Cerebellar nuclear complex (tissue), 1 donor: ENCODE results near the gene NUCB2.
A peak's percentile ranks its signal among the peaks of the same experiment; 100 is the strongest.
"Not testable (repeated sequence)": the region's sequence is repeated elsewhere in the genome, so short reads cannot be mapped to it uniquely, and the experiment has no call there.

Experiments
- DNase-seq, 2 experiments: peaks; one replicate each; lab custom pipeline; 2025; lab: John Stamatoyannopoulos, UW

The NUCB2 gene

GRCh38 chr11:17276236-17277023 is at the start of gene NUCB2:
Gene NUCB2 (plus strand): TSS chr11:17276739. CDS start chr11:17295324, 18,585 bp downstream.
- DNase-seq, result peak; percentile 82 to 94

GRCh38 chr11:17228186-17228925 is 48.2 kb upstream of the NUCB2 start:
- not testable (repeated sequence) for DNase-seq

- no peak for DNase-seq
These were observed 46.9 kb upstream of the NUCB2 start for GRCh38 chr11:17229481-17230152.

- DNase-seq, result no peak
These were observed 45.4 kb upstream of the NUCB2 start for GRCh38 chr11:17230867-17231851.

- no peak for DNase-seq
These were observed 43.4 kb upstream of the NUCB2 start for GRCh38 chr11:17233101-17233500.

GRCh38 chr11:17238377-17238776 is 38.2 kb upstream of the NUCB2 start:
- DNase-seq, result no peak

GRCh38 chr11:17239927-17240326 is 36.6 kb upstream of the NUCB2 start:
- DNase-seq, result not testable (repeated sequence)

- DNase-seq, result no peak
These were observed 35.8 kb upstream of the NUCB2 start for GRCh38 chr11:17240780-17241179.

- DNase-seq, result not testable (repeated sequence)
These were observed 33.6 kb upstream of the NUCB2 start for GRCh38 chr11:17242954-17243353.

- no peak for DNase-seq
These were observed 32.5 kb upstream of the NUCB2 start for GRCh38 chr11:17244046-17244445.

GRCh38 chr11:17250561-17251350 is 25.8 kb upstream of the NUCB2 start:
- no peak for DNase-seq

GRCh38 chr11:17252704-17253103 is 23.8 kb upstream of the NUCB2 start:
- DNase-seq, result no peak

- no peak for DNase-seq
These were observed 20.0 kb upstream of the NUCB2 start for GRCh38 chr11:17256512-17256911.

- DNase-seq, result no peak
These were observed 19.3 kb upstream of the NUCB2 start for GRCh38 chr11:17257196-17257595.

GRCh38 chr11:17258670-17259069 is 17.9 kb upstream of the NUCB2 start:
- DNase-seq, result no peak

- no peak for DNase-seq
These were observed 17.0 kb upstream of the NUCB2 start for GRCh38 chr11:17259519-17259918.

GRCh38 chr11:17260020-17260419 is 16.5 kb upstream of the NUCB2 start:
- DNase-seq, result no peak

- no peak for DNase-seq
These were observed 12.8 kb upstream of the NUCB2 start for GRCh38 chr11:17263769-17264168.

GRCh38 chr11:17266781-17267180 is 9.8 kb upstream of the NUCB2 start:
- DNase-seq, result no peak

GRCh38 chr11:17267576-17267975 is 9.0 kb upstream of the NUCB2 start:
- no peak for DNase-seq

GRCh38 chr11:17268500-17268899 is 8.0 kb upstream of the NUCB2 start:
- DNase-seq, result not testable (repeated sequence)
